HepG2 (cell line): Measurements from ENCODE around the gene KLHL7. TPM values are rescaled to one million over a fixed set of nuclear protein-coding genes. Genes with fewer than 3 reads are reported as not detected.

Experiments used
- CTCF ChIP-seq: sonication (generic); formaldehyde crosslinking; IDR thresholded peaks from 2 replicates; pipeline ENCODE4 v1.5.0; 2020; ENCODE audit warnings: mild to moderate bottlenecking, missing genetic modification reagents, moderate library complexity
- MAZ ChIP-seq, 2 experiments: sonication (generic) in 1 of 2; formaldehyde crosslinking in 1 of 2; IDR thresholded peaks; 2 replicates each; pipeline versions ENCODE4 v1.5.0 to v1.6.1; 2012 to 2020; ENCODE audit warnings: low read depth in 2 of 2, mild to moderate bottlenecking in 2 of 2, borderline replicate concordance in 1 of 2, improper control_type of control experiment in 1 of 2, low read length in 1 of 2, missing genetic modification reagents in 1 of 2, moderate library complexity in 1 of 2
- POGK ChIP-seq: sonication (generic); formaldehyde crosslinking; conservative IDR thresholded peaks from 2 replicates; pipeline ENCODE4 v1.8.0; 2022; ENCODE audit warnings: mild to moderate bottlenecking, moderate library complexity, missing genetic modification reagents
- PRDM4 ChIP-seq: sonication (generic); formaldehyde crosslinking; IDR thresholded peaks from 2 replicates; pipeline ENCODE4 v1.9.0; 2021; ENCODE audit warnings: missing genetic modification reagents, borderline replicate concordance
- REL ChIP-seq: sonication (generic); formaldehyde crosslinking; conservative IDR thresholded peaks from 2 replicates; pipeline ENCODE4 v1.8.0; 2022; ENCODE audit warnings: mild to moderate bottlenecking, missing genetic modification reagents, moderate library complexity
- ZBTB37 ChIP-seq: sonication (generic); formaldehyde crosslinking; IDR thresholded peaks from 2 replicates; pipeline ENCODE4 v1.4.0; 2020; ENCODE audit warnings: mild to moderate bottlenecking, missing genetic modification reagents
- ZKSCAN8 ChIP-seq: IDR thresholded peaks from 2 replicates; pipeline ENCODE4 v1.6.1; 2016; ENCODE audit warnings: borderline replicate concordance, missing genetic modification reagents, missing compliant biosample characterization
- ZNF432 ChIP-seq: sonication (generic); formaldehyde crosslinking; IDR thresholded peaks from 2 replicates; pipeline ENCODE4 v1.5.0; 2020; ENCODE audit warnings: missing genetic modification reagents, mild to moderate bottlenecking, borderline replicate concordance
- ZNF572 ChIP-seq: sonication (generic); formaldehyde crosslinking; IDR thresholded peaks from 2 replicates; pipeline ENCODE4 v1.5.1; 2020; ENCODE audit warnings: mild to moderate bottlenecking, missing genetic modification reagents
- ZNF7 ChIP-seq: IDR thresholded peaks from 2 replicates; pipeline ENCODE4 v1.6.1; 2016; ENCODE audit warnings: missing biosample characterization, missing genetic modification reagents
- ZNF740 ChIP-seq: sonication (generic); formaldehyde crosslinking; IDR thresholded peaks from 2 replicates; pipeline ENCODE4 v1.4.0; 2020; ENCODE audit warnings: missing genetic modification reagents
- ZNF781 ChIP-seq: sonication (generic); formaldehyde crosslinking; IDR thresholded peaks from 2 replicates; pipeline ENCODE4 v1.5.1; 2020; ENCODE audit warnings: borderline replicate concordance, mild to moderate bottlenecking, missing genetic modification reagents; ENCODE audit errors: not compliant biosample characterization
- polyA plus RNA-seq, 8 experiments: library from polyadenylated mRNA; depleted of rRNA in 3 of 8; stranded (reverse) in 7 of 8; unstranded in 1 of 8; fragments of >200 nt; fragmentation: Illumina TruSeq in 4 of 8; extraction: Trizol in 4 of 8; gene quantifications; 2 replicates each; pipeline versions ENCODE4 v1.2.1 to v1.2.3, GENCODE V29; 2011 to 2016; ENCODE audit warnings: low read depth in 4 of 8, missing spikeins in 1 of 8, mixed read lengths in 1 of 8; ENCODE audit not compliant: insufficient read depth in 1 of 8
- total RNA-seq, 5 experiments: library from RNA; depleted of rRNA; stranded (reverse); fragments of >200 nt; fragmentation: Illumina TruSeq; extraction: Trizol; gene quantifications; 2 replicates each; pipeline ENCODE4 v1.2.3, GENCODE V29; 2016; ENCODE audit warnings: low read depth in 1 of 5

KLHL7 gene
- total and polyA plus RNA-seq, 2 of the 13 experiments (the other 11 are each of a cell fraction or from before 2014, with no cell fraction given) = 16.2 to 34.4 TPM

GRCh38 chr7:23120106-23120505 lies 14.5 kb downstream of the KLHL7 start (continued):
- no peak for TF ChIP-seq MAZ (IDR thresholded peaks at IDR 0.05; ENCODE audit: borderline replicate concordance, low read depth, low read length)
- no peak for TF ChIP-seq MAZ (CRISPR knock-in tag; IDR thresholded peaks at IDR 0.05; ENCODE audit: low read depth)
- no peak for TF ChIP-seq POGK (CRISPR knock-in tag)
- TF ChIP-seq ZNF432 (CRISPR knock-in tag) = no peak
- TF ChIP-seq ZNF740 (CRISPR knock-in tag) = no peak
- no peak for TF ChIP-seq ZNF572
- no peak for TF ChIP-seq ZBTB37
- no peak for TF ChIP-seq PRDM4 (CRISPR knock-in tag)
- TF ChIP-seq ZNF781 (CRISPR knock-in tag) = no peak
- TF ChIP-seq ZNF7 (CRISPR knock-in tag) = no peak
- no peak for TF ChIP-seq ZKSCAN8 (CRISPR knock-in tag)
- no peak for TF ChIP-seq CTCF (CRISPR knock-in tag)
- TF ChIP-seq REL (CRISPR knock-in tag) = no peak
